HCT116 (cell line): ENCODE measurements around the gene HRG. TPM values are rescaled to one million over a fixed set of nuclear protein-coding genes. Genes with fewer than 3 reads are reported as not detected.

Experiments used
- ATAC-seq: fragments of 200-7000 bp; cut with Tn5 transposase; 2 replicates; pipeline ENCODE4 v1.9.1; 2020; ENCODE audit warnings: mild to moderate bottlenecking, moderate library complexity
- BruUV-seq: library from RNA; stranded (reverse); fragments of 400-500 nt; replicated peaks from 2 replicates; lab custom pipeline; 2021; lab: Mats Ljungman, UMichigan
- CTCF ChIA-PET: fragments of 300-600 bp; sonication (Branson Sonifier 250); formaldehyde crosslinking; loops from one replicate; lab custom pipeline; 2021; ENCODE audit warnings: antibody characterized with exemption; lab: Charles Lee
- POLR2A ChIA-PET: fragments of 300-600, 350-600 bp; sonication (Branson Sonifier 250); formaldehyde crosslinking; loops from one replicate; lab custom pipeline; 2021; ENCODE audit warnings: antibody characterized with exemption; lab: Charles Lee
- RAD21 ChIA-PET, 2 experiments: fragments of 300-600 bp; sonication (Branson Sonifier 250); formaldehyde crosslinking; loops; one replicate each; lab custom pipeline; 2023; ENCODE audit warnings: low total read pairs in 2 of 2; ENCODE audit not compliant: uncharacterized antibody in 2 of 2, unreplicated experiment in 2 of 2, low non-redundant PET in 1 of 2; lab: Charles Lee
- DNase-seq: peaks from one replicate; pipeline ENCODE4 v3.0.0-alpha.2; 2010; ENCODE audit warnings: low read depth, low spot score
- H2AFZ ChIP-seq: fragments of 200-600 bp; shearing (Covaris generic), sonication (generic); 2 replicates; pipeline ENCODE4 v1.6.1; 2017; ENCODE audit warnings: low read depth, mixed run types, mixed read lengths, antibody characterized with exemption, low read length; ENCODE audit not compliant: poor library complexity, severe bottlenecking
- H3K27ac ChIP-seq: 2 replicates; pipeline ENCODE4 v1.5.1; 2012; ENCODE audit warnings: low read depth, low read length
- H3K27me3 ChIP-seq: fragments of 200-600 bp; sonication (generic); 2 replicates; pipeline ENCODE4 v1.6.1; 2016; ENCODE audit warnings: mixed run types, low read length, mixed read lengths; ENCODE audit not compliant: insufficient read depth
- H3K36me3 ChIP-seq, 2 experiments: fragments of 200-500 bp in 1 of 2; fragments of 200-600 bp in 1 of 2; sonication (Bioruptor generic) in 1 of 2; sonication (generic) in 1 of 2; 2 replicates each; pipeline versions ENCODE4 v1.5.1 to v1.6.1; 2014 to 2016; ENCODE audit warnings: low read length in 2 of 2, inconsistent platforms in 1 of 2, mixed read lengths in 1 of 2, mixed run types in 1 of 2; ENCODE audit not compliant: insufficient read depth in 2 of 2, control insufficient read depth in 1 of 2
- H3K4me1 ChIP-seq, 2 experiments: fragments of 200-600 bp in 1 of 2; sonication (generic) in 1 of 2; 2 replicates each; pipeline versions ENCODE4 v1.5.1 to v1.6.1; 2012 to 2017; ENCODE audit warnings: low read length in 2 of 2, inconsistent platforms in 1 of 2, mild to moderate bottlenecking in 1 of 2, mixed read lengths in 1 of 2, mixed run types in 1 of 2, moderate library complexity in 1 of 2; ENCODE audit not compliant: insufficient read depth in 2 of 2, control insufficient read depth in 1 of 2
- H3K4me2 ChIP-seq: fragments of 200-600 bp; sonication (generic); 2 replicates; pipeline ENCODE4 v1.6.1; 2017; ENCODE audit warnings: mixed run types, low read length, mixed read lengths
- H3K4me3 ChIP-seq, 2 experiments: fragments of 200-600 bp in 1 of 2; sonication (generic) in 1 of 2; replicated peaks in 1 of 2; 2 replicates each; pipeline ENCODE4 v1.5.1; 2011 to 2016; ENCODE audit warnings: low read length in 2 of 2, control low read depth in 1 of 2, low read depth in 1 of 2, mild to moderate bottlenecking in 1 of 2, mixed read lengths in 1 of 2, mixed run types in 1 of 2
- H3K79me2 ChIP-seq: fragments of 200-600 bp; sonication (generic); 2 replicates; pipeline ENCODE4 v1.6.1; 2017; ENCODE audit warnings: mild to moderate bottlenecking, mixed run types, low read length, moderate library complexity, mixed read lengths; ENCODE audit not compliant: insufficient read depth
- H3K9ac ChIP-seq: fragments of 200-600 bp; sonication (generic); 2 replicates; pipeline ENCODE4 v1.6.1; 2016; ENCODE audit warnings: low read length, mixed read lengths
- H3K9me2 ChIP-seq: fragments of 200-600 bp; sonication (generic), shearing (Covaris generic); 2 replicates; pipeline ENCODE4 v1.6.1; 2017; ENCODE audit warnings: mixed run types, mild to moderate bottlenecking, moderate library complexity; ENCODE audit not compliant: insufficient read depth
- H3K9me3 ChIP-seq, 2 experiments: fragments of 200-500 bp in 1 of 2; fragments of 200-600 bp in 1 of 2; sonication (Bioruptor generic) in 1 of 2; sonication (generic) in 1 of 2; 2 replicates each; pipeline ENCODE4 v1.6.1; 2014 to 2017; ENCODE audit warnings: low read length in 2 of 2, mixed read lengths in 2 of 2, inconsistent platforms in 1 of 2, low read depth in 1 of 2, mild to moderate bottlenecking in 1 of 2, mixed run types in 1 of 2, moderate library complexity in 1 of 2; ENCODE audit not compliant: control insufficient read depth in 1 of 2, insufficient read depth in 1 of 2
- H4K20me1 ChIP-seq: fragments of 200-600 bp; sonication (generic), shearing (Covaris generic); 2 replicates; pipeline ENCODE4 v1.6.1; 2017; ENCODE audit warnings: mixed run types, mild to moderate bottlenecking, moderate library complexity; ENCODE audit not compliant: insufficient read depth
- CBX3 ChIP-seq: IDR thresholded peaks from 2 replicates; pipeline ENCODE4 v1.6.1; 2012; ENCODE audit warnings: low read depth
- CEBPB ChIP-seq: IDR thresholded peaks from 2 replicates; pipeline ENCODE4 v1.6.1; 2012; ENCODE audit warnings: low read depth
- EGR1 ChIP-seq: IDR thresholded peaks from 2 replicates; pipeline ENCODE4 v1.6.1; 2012; ENCODE audit warnings: low read depth
- ELF1 ChIP-seq: IDR thresholded peaks from 2 replicates; pipeline ENCODE4 v1.6.1; 2012; ENCODE audit warnings: low read depth, borderline replicate concordance
- EZH2 ChIP-seq: fragments of 200-600 bp; sonication (generic); IDR thresholded peaks from 2 replicates; pipeline ENCODE4 v1.6.1; 2017; ENCODE audit warnings: antibody characterized with exemption, mixed run types
- FOSL1 ChIP-seq: IDR thresholded peaks from 2 replicates; pipeline ENCODE4 v1.6.1; 2012; ENCODE audit warnings: low read depth
- POLR2A ChIP-seq: IDR thresholded peaks from 2 replicates; pipeline ENCODE4 v1.7.0; 2011; ENCODE audit warnings: borderline replicate concordance; ENCODE audit not compliant: insufficient read depth, insufficient read length; ENCODE audit errors: extremely low read depth
- POLR2AphosphoS5 ChIP-seq: IDR thresholded peaks from 2 replicates; pipeline ENCODE4 v1.6.1; 2011; ENCODE audit warnings: mild to moderate bottlenecking, low read depth, low read length, moderate library complexity
- RAD21 ChIP-seq: IDR thresholded peaks from 2 replicates; pipeline ENCODE4 v1.6.1; 2012; ENCODE audit warnings: low read depth, mild to moderate bottlenecking
- SP1 ChIP-seq: IDR thresholded peaks from 2 replicates; pipeline ENCODE4 v1.6.1; 2012; ENCODE audit warnings: low read depth
- SRF ChIP-seq: IDR thresholded peaks from 2 replicates; pipeline ENCODE4 v1.6.1; 2012; ENCODE audit warnings: low read depth
- TCF7L2 ChIP-seq: IDR thresholded peaks from 2 replicates; pipeline ENCODE4 v1.7.0; 2011; ENCODE audit warnings: borderline replicate concordance, inconsistent platforms; ENCODE audit not compliant: insufficient read depth, insufficient read length; ENCODE audit errors: extremely low read depth
- YY1 ChIP-seq: IDR thresholded peaks from 2 replicates; pipeline ENCODE4 v1.6.1; 2011; ENCODE audit warnings: low read length, low read depth, moderate library complexity, mild to moderate bottlenecking; ENCODE audit not compliant: insufficient replicate concordance; ENCODE audit errors: extremely low read depth
- ZNF274 ChIP-seq: fragments of 200-500 bp; sonication (Bioruptor generic); IDR thresholded peaks from 2 replicates; pipeline ENCODE4 v1.6.1; 2014; ENCODE audit warnings: mild to moderate bottlenecking, low read depth, low read length, inconsistent platforms
- intact Hi-C: fragments of 100-400 bp; cut with micrococcal nuclease; formaldehyde crosslinking; loops from 2 replicates; pipeline ENCODE4 v1.10.0; 2022
- total RNA-seq: library from RNA; stranded (reverse); gene quantifications from one replicate; pipeline ENCODE4 v1.2.1, GENCODE V29; 2021; ENCODE audit not compliant: unreplicated experiment
- TF ChIP-seq, protein P1 (sequence below): IDR thresholded peaks from 2 replicates; pipeline ENCODE4 v1.6.1; 2011; ENCODE audit warnings: mild to moderate bottlenecking, low read length, moderate library complexity; ENCODE audit not compliant: insufficient replicate concordance; ENCODE audit errors: extremely low read depth
- TF ChIP-seq, protein P2 (sequence below): IDR thresholded peaks from 2 replicates; pipeline ENCODE4 v1.6.1; 2012

The HRG gene
- total RNA-seq, 1 experiment from 2014 or later, result 0.42 TPM

DNA sequence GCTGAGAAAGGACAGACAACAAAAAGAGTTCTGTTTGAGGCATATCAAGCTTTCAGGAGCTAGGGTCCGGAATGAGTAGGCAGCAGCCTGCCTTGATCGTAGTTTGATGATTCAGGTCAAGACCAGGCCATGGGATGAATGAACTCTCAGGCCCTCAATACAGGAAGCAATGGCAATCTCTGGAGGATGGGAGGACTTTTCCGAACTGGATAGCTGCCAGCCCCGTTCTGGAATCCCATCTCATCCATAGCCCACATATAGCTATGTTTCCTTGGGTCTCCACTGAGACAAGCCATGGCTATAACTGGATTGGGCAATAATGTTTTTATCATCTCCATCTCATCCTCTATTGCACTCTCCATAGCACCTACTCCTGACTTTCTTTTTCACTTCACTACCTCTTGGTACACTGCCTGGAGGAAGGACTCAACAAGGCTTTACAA, 40.2 kb upstream of the HRG start:
- Histone ChIP-seq H3K4me2 (no peak overlapping the region), H3K9ac (no peak overlapping the region), H4K20me1 (no peaks in the 10 kb centered on the region), H3K4me3 (no peak overlapping the region), H3K4me1 (no peaks in the 10 kb centered on the region), H3K79me2 (no peaks in the 10 kb centered on the region)
- no peak for ATAC-seq
- no peak for TF ChIP-seq FOSL1
- no peak for TF ChIP-seq CBX3
- TF ChIP-seq ELF1, result no peak
- no peak for TF ChIP-seq SRF
- no peak for TF ChIP-seq RAD21
- TF ChIP-seq EGR1, result no peak
- TF ChIP-seq, protein P1, sequence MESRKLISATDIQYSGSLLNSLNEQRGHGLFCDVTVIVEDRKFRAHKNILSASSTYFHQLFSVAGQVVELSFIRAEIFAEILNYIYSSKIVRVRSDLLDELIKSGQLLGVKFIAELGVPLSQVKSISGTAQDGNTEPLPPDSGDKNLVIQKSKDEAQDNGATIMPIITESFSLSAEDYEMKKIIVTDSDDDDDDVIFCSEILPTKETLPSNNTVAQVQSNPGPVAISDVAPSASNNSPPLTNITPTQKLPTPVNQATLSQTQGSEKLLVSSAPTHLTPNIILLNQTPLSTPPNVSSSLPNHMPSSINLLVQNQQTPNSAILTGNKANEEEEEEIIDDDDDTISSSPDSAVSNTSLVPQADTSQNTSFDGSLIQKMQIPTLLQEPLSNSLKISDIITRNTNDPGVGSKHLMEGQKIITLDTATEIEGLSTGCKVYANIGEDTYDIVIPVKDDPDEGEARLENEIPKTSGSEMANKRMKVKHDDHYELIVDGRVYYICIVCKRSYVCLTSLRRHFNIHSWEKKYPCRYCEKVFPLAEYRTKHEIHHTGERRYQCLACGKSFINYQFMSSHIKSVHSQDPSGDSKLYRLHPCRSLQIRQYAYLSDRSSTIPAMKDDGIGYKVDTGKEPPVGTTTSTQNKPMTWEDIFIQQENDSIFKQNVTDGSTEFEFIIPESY, result no peak
- no peak for TF ChIP-seq POLR2A
- no peak for TF ChIP-seq TCF7L2
- TF ChIP-seq POLR2AphosphoS5, result no peak
- TF ChIP-seq CEBPB, result no peak
- TF ChIP-seq SP1, result no peak
- TF ChIP-seq ZNF274, result no peak
- TF ChIP-seq EZH2, result no peak
- no peak for TF ChIP-seq YY1
- TF ChIP-seq, protein P2, sequence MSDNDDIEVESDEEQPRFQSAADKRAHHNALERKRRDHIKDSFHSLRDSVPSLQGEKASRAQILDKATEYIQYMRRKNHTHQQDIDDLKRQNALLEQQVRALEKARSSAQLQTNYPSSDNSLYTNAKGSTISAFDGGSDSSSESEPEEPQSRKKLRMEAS, result no peak
- TF ChIP-seq, all 23 proteins: peak for 0
- Histone ChIP-seq H2AFZ (no peak overlapping the region), H3K27me3 (no peaks in the 10 kb centered on the region), H3K9me2 (no peaks in the 10 kb centered on the region), H3K27ac (no peak overlapping the region), H3K9me3 (no peaks in the 10 kb centered on the region), H3K36me3 (no peaks in the 10 kb centered on the region)
- DNase-seq, result no peak
- RAD21 ChIA-PET, result no interaction called here
- POLR2A ChIA-PET, result no interaction called here
- intact Hi-C loops, result no loop called here
- no TSS peak for BruUV-seq
- CTCF ChIA-PET, result interaction anchor here (1.0 to 1.8 kb wide), 2 partner anchors 9 to 11 kb away, joined by 3 to 8 read pairs; no protein-coding TSS in a partner anchor
